Right cardiac atrium (tissue), 5 donors: ENCODE results near the gene MORC3. TPM values are rescaled to one million over a fixed set of nuclear protein-coding genes. Genes with fewer than 3 reads are reported as not detected.
"Not testable (repeated sequence)": the region's sequence is repeated elsewhere in the genome, so short reads cannot be mapped to it uniquely, and the experiment has no call there.

Experiments used
- ATAC-seq, 2 donors: fragments of 200-7000 bp; cut with Tn5 transposase; one replicate each; pipeline versions ENCODE4 v1.8.0 to v1.9.1; 2020; ENCODE audit warnings: moderate library complexity in 2 of 2, mild to moderate bottlenecking in 1 of 2
- DNase-seq, 3 donors: peaks; one replicate each; pipeline ENCODE4 v3.0.0-alpha.2; 2020
- H3K27ac ChIP-seq: one replicate; pipeline ENCODE4 v1.5.1; 2013; ENCODE audit warnings: mild to moderate bottlenecking, low read length, control low read depth, moderate library complexity
- H3K27me3 ChIP-seq: one replicate; pipeline ENCODE4 v1.6.1; 2013; ENCODE audit not compliant: control insufficient read depth, insufficient read depth
- H3K4me1 ChIP-seq: one replicate; pipeline ENCODE4 v1.6.1; 2013; ENCODE audit warnings: low read length; ENCODE audit not compliant: control insufficient read depth, insufficient read depth
- H3K4me3 ChIP-seq: one replicate; pipeline ENCODE4 v1.5.1; 2013; ENCODE audit warnings: low read length, control low read depth
- H3K9me3 ChIP-seq: one replicate; pipeline ENCODE4 v1.6.1; 2013; ENCODE audit warnings: low read length; ENCODE audit not compliant: control insufficient read depth
- WGBS: extraction: QIAGEN DNeasy Blood & Tissue Kit; methylation state at CpG from one replicate; pipeline ENCODE4 v1.1.7; 2013; 5-methylcytosine and 5-hydroxymethylcytosine counted together
- intact Hi-C, 4 donors: fragments of 100-400 bp; cut with DNase I; formaldehyde crosslinking; loops; one replicate each; pipeline versions ENCODE4 v1.11.0 to v1.14.0; 2022 to 2023
- polyA plus RNA-seq: library from polyadenylated mRNA; stranded (reverse); fragments of 200-250 nt; gene quantifications from one replicate; pipeline ENCODE4 v1.2.3, GENCODE V29; 2013
- total RNA-seq, 4 donors: library from RNA; stranded (reverse); fragmentation: NEBNext Ultra II Directional; extraction: Animal tissue kit (Norgen Biotek cat#: 25700); gene quantifications; one replicate each; pipeline ENCODE4 v1.2.1, GENCODE V29; 2021
- donor health status: healthy with polysubstance abuse.
- donor health status: DM: no; HTN: yes; CAD: no.
- donor health status: DM: no; HTN: no; CAD: no.
- donor health status: DM: no; HTN: yes; CAD: no; lungs with severe emphysema.
- donor health status: DM: yes; HTN: yes; CAD: no.

The MORC3 gene
- total and polyA plus RNA-seq, 5 donors, result 10.0 to 23.1 (median 20.8) TPM

- WGBS, result 83% methylated on average over 5 of the region's 5 CpGs
- Histone ChIP-seq H3K4me1 (peaks cover 1% of the 10 kb centered on the region), H3K27ac (no peak overlapping the region), H3K4me3 (no peak overlapping the region), H3K9me3 (no peaks in the 10 kb centered on the region), H3K27me3 (no peaks in the 10 kb centered on the region)
- intact Hi-C loops, result no loop called here
- ATAC-seq, result no peak
- DNase-seq, result no peak
Observed at GRCh38 chr21:36354918-36355680, 35.1 kb downstream of the MORC3 start.

GRCh38 chr21:36355868-36356267, 35.9 kb downstream of the MORC3 start:
- no peak for ATAC-seq
- Histone ChIP-seq H3K27me3 (no peaks in the 10 kb centered on the region), H3K27ac (no peak overlapping the region), H3K9me3 (no peaks in the 10 kb centered on the region), H3K4me1 (no peaks in the 10 kb centered on the region), H3K4me3 (no peak overlapping the region)
- WGBS, result 66% methylated on average over 2 of the region's 2 CpGs
- no peak for DNase-seq
- intact Hi-C loops, result no loop called here

- no peaks in the 10 kb centered on the region for H3K27me3 ChIP-seq
- no peak for ATAC-seq
Observed at GRCh38 chr21:36359185-36359584, 39.2 kb downstream of the MORC3 start.

GRCh38 chr21:36369064-36369685, 49.2 kb downstream of the MORC3 start:
- H3K9me3 ChIP-seq, result no peaks in the 10 kb centered on the region
- H3K27me3 ChIP-seq, result no peaks in the 10 kb centered on the region
- H3K4me1 ChIP-seq, result no peaks in the 10 kb centered on the region
- ATAC-seq (no peak), DNase-seq (no peak)
- H3K27ac ChIP-seq, result no peak overlapping the region
- intact Hi-C loops, result no loop called here
- 94% methylated on average over 7 of the region's 7 CpGs for WGBS
- H3K4me3 ChIP-seq, result no peak overlapping the region

More at GRCh38 chr21:36359185-36359584, 39.2 kb downstream of the MORC3 start:
- no peaks in the 10 kb centered on the region for H3K9me3 ChIP-seq
- no peak overlapping the region for H3K27ac ChIP-seq
- WGBS, result 92% methylated on average over 2 of the region's 2 CpGs
- no peaks in the 10 kb centered on the region for H3K4me1 ChIP-seq
- H3K4me3 ChIP-seq, result no peak overlapping the region
- intact Hi-C loops, result no loop called here
- no peak for DNase-seq

GRCh38 chr21:36375994-36376393, 56.0 kb downstream of the MORC3 start:
- H3K4me1 ChIP-seq, result no peaks in the 10 kb centered on the region
- no peak for DNase-seq
- no peak overlapping the region for H3K27ac ChIP-seq
- H3K9me3 ChIP-seq, result no peaks in the 10 kb centered on the region
- H3K27me3 ChIP-seq, result no peaks in the 10 kb centered on the region
- no peak for ATAC-seq
- H3K4me3 ChIP-seq, result no peak overlapping the region
- intact Hi-C loops, result no loop called here

- 79% methylated on average over 7 of the region's 7 CpGs for WGBS
- Histone ChIP-seq H3K27me3 (no peaks in the 10 kb centered on the region), H3K27ac (no peak overlapping the region), H3K9me3 (no peaks in the 10 kb centered on the region), H3K4me3 (no peak overlapping the region), H3K4me1 (no peaks in the 10 kb centered on the region)
- intact Hi-C loops, result no loop called here
- no peak for ATAC-seq
- DNase-seq, result no peak
Observed at GRCh38 chr21:36377391-36377842, 57.4 kb downstream of the MORC3 start.

GRCh38 chr21:36379251-36379650, 59.3 kb downstream of the MORC3 start:
- H3K9me3 ChIP-seq, result no peaks in the 10 kb centered on the region
- ATAC-seq, result peak in 1 of 2 donors; percentile 13
- DNase-seq, result no peak
- 82% methylated on average over 6 of the region's 6 CpGs for WGBS
- no peaks in the 10 kb centered on the region for H3K4me1 ChIP-seq
- H3K4me3 ChIP-seq, result no peak overlapping the region
- intact Hi-C loops, result no loop called here
- no peaks in the 10 kb centered on the region for H3K27me3 ChIP-seq
- H3K27ac ChIP-seq, result peak overlapping the region; percentile 13

GRCh38 chr21:36381841-36382589, 62.0 kb downstream of the MORC3 start:
- no peak for ATAC-seq
- Histone ChIP-seq H3K27me3 (no peaks in the 10 kb centered on the region), H3K9me3 (no peaks in the 10 kb centered on the region), H3K4me1 (no peaks in the 10 kb centered on the region), H3K27ac (no peak overlapping the region), H3K4me3 (no peak overlapping the region)
- DNase-seq, result no peak
- 92% methylated on average over 9 of the region's 9 CpGs for WGBS
- intact Hi-C loops, result no loop called here

- H3K27ac ChIP-seq, DNase-seq, H3K9me3 ChIP-seq, H3K27me3 ChIP-seq, ATAC-seq, H3K4me1 ChIP-seq, intact Hi-C loops, H3K4me3 ChIP-seq: not testable (repeated sequence)
- WGBS, result 91% methylated on average over 10 of the region's 10 CpGs
Observed at GRCh38 chr21:36382722-36383121, 62.7 kb downstream of the MORC3 start.

GRCh38 chr21:36384885-36385232, 64.9 kb downstream of the MORC3 start:
- Histone ChIP-seq H3K4me1 (no peaks in the 10 kb centered on the region), H3K9me3 (no peaks in the 10 kb centered on the region), H3K4me3 (peak overlapping the region; percentile 85), H3K27ac (no peak overlapping the region), H3K27me3 (no peaks in the 10 kb centered on the region)
- DNase-seq (no peak), ATAC-seq (peak in 1 of 2 donors; percentile 10)
- intact Hi-C loops, result no loop called here
- 32% methylated on average over 8 of the region's 8 CpGs for WGBS
